Measurements from ENCODE around the gene DIPK1B.
A peak's percentile ranks its signal among the peaks of the same experiment; 100 is the strongest.

DNA sequence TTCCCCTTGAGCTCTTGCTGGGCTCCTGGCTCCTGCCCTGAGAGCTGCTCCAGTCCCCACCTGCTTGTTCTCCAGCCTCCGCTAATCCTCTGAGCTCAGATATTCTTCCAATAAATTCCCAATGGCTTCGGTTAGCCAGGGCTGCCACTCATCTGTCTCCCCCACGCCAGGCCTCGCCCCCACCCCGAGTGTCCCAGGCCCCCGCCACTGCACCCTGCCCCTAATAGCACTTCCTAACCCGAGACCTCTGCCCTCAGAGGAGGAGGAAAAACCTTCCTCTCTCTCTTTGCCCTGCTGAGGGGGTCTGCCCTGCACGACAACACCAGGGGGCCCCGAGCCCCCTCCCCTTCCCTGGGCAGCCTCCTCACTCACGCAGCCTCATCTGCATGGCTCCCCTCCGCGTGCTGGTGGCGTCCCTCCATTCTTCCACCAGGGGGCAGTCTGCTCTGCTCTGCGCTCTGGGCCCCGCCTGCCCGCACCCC, 57.4 kb downstream of the DIPK1B start:
- TF ChIP-seq, protein P1, sequence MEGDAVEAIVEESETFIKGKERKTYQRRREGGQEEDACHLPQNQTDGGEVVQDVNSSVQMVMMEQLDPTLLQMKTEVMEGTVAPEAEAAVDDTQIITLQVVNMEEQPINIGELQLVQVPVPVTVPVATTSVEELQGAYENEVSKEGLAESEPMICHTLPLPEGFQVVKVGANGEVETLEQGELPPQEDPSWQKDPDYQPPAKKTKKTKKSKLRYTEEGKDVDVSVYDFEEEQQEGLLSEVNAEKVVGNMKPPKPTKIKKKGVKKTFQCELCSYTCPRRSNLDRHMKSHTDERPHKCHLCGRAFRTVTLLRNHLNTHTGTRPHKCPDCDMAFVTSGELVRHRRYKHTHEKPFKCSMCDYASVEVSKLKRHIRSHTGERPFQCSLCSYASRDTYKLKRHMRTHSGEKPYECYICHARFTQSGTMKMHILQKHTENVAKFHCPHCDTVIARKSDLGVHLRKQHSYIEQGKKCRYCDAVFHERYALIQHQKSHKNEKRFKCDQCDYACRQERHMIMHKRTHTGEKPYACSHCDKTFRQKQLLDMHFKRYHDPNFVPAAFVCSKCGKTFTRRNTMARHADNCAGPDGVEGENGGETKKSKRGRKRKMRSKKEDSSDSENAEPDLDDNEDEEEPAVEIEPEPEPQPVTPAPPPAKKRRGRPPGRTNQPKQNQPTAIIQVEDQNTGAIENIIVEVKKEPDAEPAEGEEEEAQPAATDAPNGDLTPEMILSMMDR (IDR thresholded peaks at IDR 0.05; ENCODE audit: insufficient read depth, low read length), result peak; percentile 30
- TF ChIP-seq POLR2AphosphoS5 (IDR thresholded peaks at IDR 0.05; ENCODE audit: low read depth), result no peak
- TF ChIP-seq, protein P2, sequence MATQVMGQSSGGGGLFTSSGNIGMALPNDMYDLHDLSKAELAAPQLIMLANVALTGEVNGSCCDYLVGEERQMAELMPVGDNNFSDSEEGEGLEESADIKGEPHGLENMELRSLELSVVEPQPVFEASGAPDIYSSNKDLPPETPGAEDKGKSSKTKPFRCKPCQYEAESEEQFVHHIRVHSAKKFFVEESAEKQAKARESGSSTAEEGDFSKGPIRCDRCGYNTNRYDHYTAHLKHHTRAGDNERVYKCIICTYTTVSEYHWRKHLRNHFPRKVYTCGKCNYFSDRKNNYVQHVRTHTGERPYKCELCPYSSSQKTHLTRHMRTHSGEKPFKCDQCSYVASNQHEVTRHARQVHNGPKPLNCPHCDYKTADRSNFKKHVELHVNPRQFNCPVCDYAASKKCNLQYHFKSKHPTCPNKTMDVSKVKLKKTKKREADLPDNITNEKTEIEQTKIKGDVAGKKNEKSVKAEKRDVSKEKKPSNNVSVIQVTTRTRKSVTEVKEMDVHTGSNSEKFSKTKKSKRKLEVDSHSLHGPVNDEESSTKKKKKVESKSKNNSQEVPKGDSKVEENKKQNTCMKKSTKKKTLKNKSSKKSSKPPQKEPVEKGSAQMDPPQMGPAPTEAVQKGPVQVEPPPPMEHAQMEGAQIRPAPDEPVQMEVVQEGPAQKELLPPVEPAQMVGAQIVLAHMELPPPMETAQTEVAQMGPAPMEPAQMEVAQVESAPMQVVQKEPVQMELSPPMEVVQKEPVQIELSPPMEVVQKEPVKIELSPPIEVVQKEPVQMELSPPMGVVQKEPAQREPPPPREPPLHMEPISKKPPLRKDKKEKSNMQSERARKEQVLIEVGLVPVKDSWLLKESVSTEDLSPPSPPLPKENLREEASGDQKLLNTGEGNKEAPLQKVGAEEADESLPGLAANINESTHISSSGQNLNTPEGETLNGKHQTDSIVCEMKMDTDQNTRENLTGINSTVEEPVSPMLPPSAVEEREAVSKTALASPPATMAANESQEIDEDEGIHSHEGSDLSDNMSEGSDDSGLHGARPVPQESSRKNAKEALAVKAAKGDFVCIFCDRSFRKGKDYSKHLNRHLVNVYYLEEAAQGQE (IDR thresholded peaks at IDR 0.05; ENCODE audit: insufficient replicate concordance, low read depth), result no peak
- no peak for TF ChIP-seq SPI1 (IDR thresholded peaks at IDR 0.05; ENCODE audit: borderline replicate concordance, low read depth)
